Right atrium auricular region (tissue), 2 donors: ENCODE results near the gene CTU2. TPM values are rescaled to one million over a fixed set of nuclear protein-coding genes. Genes with fewer than 3 reads are reported as not detected.

ENCODE experiments used
- DNase-seq: peaks from one replicate; pipeline ENCODE4 v3.0.0-alpha.2; 2019; ENCODE audit warnings: low spot score
- H3K27ac ChIP-seq, 2 donors: fragments of 200-600 bp; sonication (generic); 1 replicate in 1 of 2; 2 replicates in 1 of 2; pipeline ENCODE4 v1.5.1; 2016 to 2019
- H3K27me3 ChIP-seq, 2 donors: fragments of 200-600 bp; sonication (generic); one replicate each; pipeline versions ENCODE4 v1.5.1 to v1.6.0; 2017 to 2019
- H3K36me3 ChIP-seq: fragments of 200-600 bp; sonication (generic); one replicate; pipeline ENCODE4 v1.5.1; 2016
- H3K4me1 ChIP-seq, 2 donors: fragments of 200-600 bp; sonication (generic); one replicate each; pipeline versions ENCODE4 v1.5.1 to v1.6.0; 2017 to 2019
- H3K4me3 ChIP-seq, 2 donors: fragments of 200-600 bp; sonication (generic); 1 replicate in 1 of 2; 2 replicates in 1 of 2; pipeline ENCODE4 v1.5.1; 2017 to 2019; ENCODE audit warnings: mild to moderate bottlenecking in 1 of 2, moderate library complexity in 1 of 2
- H3K9me3 ChIP-seq, 2 donors: fragments of 200-600 bp; sonication (generic); one replicate each; pipeline ENCODE4 v1.5.1; 2019
- total RNA-seq, 2 donors: library from RNA; depleted of rRNA; stranded (reverse); fragments of >200 nt; gene quantifications; one replicate each; pipeline ENCODE4 v1.1.0, GENCODE V29; 2016
- TF ChIP-seq, protein P1 (sequence below), 2 donors: fragments of 200-600 bp; sonication (generic); IDR thresholded peaks; one replicate each; pipeline ENCODE4 v1.5.1; 2019; ENCODE audit warnings: antibody characterized with exemption in 2 of 2

Gene CTU2
- total RNA-seq, 2 donors from 2014 or later = 7.1 to 8.2 TPM

DNA sequence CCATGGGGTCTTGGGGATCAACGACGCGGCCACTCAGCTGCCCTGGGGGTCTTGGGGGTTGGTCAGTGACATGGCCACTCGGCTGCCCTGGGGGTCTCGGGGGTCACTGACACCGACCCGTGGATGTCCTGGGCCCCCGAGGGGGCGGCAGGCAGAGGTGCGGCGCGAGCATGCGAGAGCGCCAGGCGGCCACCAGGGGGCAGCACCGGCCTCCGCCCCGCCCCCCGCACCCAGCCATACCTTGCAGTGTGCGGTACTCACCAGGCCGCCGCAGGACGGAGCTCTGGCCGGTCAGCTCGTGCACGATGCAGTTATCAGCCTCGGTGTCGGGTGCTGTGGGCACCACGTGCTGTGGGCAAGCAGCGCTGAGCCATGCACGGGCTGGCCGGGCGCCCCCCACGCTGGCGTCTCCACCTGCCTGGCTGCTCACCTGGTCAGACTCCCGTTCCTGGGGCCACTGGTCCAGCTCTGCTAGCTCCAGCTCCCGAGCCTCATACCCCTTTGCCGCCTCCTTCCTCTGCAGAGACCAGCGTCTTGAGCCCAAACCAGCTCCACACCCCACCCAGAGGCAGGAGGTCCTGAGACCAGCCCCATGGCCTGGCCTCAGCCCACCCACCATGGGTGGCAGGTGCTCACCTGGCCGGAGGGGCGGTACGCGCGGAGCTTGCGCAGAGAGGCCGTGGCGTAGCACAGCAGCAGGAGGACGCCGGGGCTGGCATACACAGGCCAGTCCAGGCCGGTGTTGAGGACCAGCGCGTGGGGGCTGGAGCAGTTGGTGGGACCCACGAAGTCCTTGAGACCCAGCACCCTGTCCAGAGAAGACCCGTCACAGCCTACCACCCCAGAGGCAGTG is 31.2 kb downstream of the CTU2 start:
- no peak overlapping the region for H3K4me3 ChIP-seq
- TF ChIP-seq, protein P1, sequence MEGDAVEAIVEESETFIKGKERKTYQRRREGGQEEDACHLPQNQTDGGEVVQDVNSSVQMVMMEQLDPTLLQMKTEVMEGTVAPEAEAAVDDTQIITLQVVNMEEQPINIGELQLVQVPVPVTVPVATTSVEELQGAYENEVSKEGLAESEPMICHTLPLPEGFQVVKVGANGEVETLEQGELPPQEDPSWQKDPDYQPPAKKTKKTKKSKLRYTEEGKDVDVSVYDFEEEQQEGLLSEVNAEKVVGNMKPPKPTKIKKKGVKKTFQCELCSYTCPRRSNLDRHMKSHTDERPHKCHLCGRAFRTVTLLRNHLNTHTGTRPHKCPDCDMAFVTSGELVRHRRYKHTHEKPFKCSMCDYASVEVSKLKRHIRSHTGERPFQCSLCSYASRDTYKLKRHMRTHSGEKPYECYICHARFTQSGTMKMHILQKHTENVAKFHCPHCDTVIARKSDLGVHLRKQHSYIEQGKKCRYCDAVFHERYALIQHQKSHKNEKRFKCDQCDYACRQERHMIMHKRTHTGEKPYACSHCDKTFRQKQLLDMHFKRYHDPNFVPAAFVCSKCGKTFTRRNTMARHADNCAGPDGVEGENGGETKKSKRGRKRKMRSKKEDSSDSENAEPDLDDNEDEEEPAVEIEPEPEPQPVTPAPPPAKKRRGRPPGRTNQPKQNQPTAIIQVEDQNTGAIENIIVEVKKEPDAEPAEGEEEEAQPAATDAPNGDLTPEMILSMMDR (IDR thresholded peaks at IDR 0.05) = peak; percentile 96 to 100
- H3K4me1 ChIP-seq = peaks cover 0 to 11% of the 10 kb centered on the region in 2 donors
- no peaks in the 10 kb centered on the region for H3K9me3 ChIP-seq
- H3K36me3 ChIP-seq = peaks cover 20% of the 10 kb centered on the region
- no peaks in the 10 kb centered on the region for H3K27me3 ChIP-seq
- H3K27ac ChIP-seq = no peak overlapping the region
- DNase-seq = no peak

DNA sequence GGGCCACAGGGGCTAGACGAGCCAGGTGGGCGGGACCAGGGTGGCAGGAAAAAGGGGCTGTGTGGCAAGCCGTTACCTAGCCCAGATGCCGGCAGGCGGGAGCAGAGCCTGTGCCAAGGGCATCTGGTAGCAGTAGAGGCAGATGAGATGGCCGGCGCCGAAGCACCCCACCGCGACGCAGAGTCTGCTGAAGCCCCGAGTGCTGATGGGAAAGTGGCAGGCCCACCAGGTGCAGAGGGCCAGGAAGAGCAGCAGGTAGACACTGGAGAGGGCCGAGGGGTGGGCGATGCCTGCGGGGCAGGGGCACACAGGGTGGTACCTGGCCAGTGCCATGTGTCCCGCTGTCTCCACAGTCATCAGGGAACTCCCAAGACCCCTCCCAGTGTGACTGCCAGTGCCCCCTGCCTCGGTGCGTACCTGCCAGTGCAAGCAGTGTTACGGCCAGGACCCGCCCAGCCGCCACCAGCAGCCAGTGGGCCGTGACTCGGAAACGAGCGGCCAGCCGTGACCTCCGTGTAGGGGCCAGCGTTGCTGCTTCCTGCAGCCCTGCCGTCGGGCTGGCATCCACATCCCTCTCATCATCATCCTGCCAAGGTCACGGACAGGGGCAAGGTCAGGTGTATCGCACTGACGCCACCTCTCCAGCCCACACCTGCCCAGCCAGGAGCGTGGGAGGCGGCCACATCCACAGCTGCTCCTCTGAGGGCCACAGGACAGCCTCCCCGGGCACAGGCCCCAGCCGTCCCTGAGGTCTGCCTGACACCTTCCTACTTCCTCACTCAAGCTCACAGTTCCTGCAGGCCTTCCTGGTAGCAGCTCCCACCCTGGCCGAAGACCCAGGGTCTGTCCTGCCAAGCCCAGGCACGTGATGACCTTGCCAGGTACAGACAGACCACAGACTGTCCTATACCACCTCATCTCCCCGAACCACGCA is 32.1 kb downstream of the CTU2 start:
- H3K36me3 ChIP-seq = peaks cover 20% of the 10 kb centered on the region
- H3K4me1 ChIP-seq = peaks cover 0 to 11% of the 10 kb centered on the region in 2 donors
- no peak overlapping the region for H3K27ac ChIP-seq
- no peaks in the 10 kb centered on the region for H3K27me3 ChIP-seq
- TF ChIP-seq, protein P1 (IDR thresholded peaks at IDR 0.05) = no peak
- no peak for DNase-seq
- H3K4me3 ChIP-seq = no peak overlapping the region
- no peaks in the 10 kb centered on the region for H3K9me3 ChIP-seq

DNA sequence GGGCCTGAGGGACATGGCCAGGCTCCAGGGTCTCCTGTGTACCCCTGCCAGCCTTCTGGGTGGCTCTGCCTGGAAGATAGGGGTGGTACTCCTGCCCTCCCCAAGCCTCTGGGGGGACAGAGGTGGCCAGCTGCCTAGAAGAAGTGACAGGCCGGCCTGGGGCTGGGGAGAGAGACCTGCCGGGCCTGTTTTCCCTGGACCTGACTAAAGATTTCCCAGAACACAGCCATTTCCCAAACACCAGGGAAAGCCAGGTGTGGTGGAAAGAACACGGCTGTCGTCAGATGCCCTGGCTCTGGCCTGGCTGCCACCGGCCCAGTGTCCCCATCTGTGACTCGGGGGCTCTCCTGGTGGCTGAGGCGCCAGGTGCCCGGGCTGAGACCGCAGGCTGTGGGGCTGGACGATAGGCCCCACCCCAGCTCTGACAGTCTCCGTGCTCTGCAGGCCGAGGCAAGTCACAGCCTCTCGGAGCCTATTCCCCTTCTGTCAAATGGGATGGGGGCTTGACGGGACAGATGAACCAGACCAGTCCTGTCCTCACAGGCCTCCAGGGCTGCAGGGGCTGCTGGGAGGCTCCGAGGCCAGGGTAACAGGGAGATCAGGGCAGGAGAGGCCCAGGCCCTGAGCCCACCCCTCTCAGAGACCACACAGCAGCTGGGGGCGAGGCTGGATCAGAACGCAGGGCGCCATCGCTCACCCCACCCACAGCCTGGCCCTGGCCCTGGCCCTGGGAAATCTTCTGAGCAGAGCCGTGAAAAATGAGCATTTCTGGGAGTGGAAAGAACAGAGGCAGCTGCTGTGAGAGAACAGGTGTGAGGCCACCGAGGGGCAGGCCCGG is 33.1 kb downstream of the CTU2 start:
- TF ChIP-seq, protein P1 (IDR thresholded peaks at IDR 0.05) = no peak
- H3K27me3 ChIP-seq = no peaks in the 10 kb centered on the region
- peaks cover 0 to 19% of the 10 kb centered on the region in 2 donors for H3K4me1 ChIP-seq
- no peak for DNase-seq
- H3K9me3 ChIP-seq = no peaks in the 10 kb centered on the region
- H3K27ac ChIP-seq = no peak overlapping the region
- H3K36me3 ChIP-seq = peaks cover 16% of the 10 kb centered on the region
- H3K4me3 ChIP-seq = no peak overlapping the region

- no peak for DNase-seq
- no peaks in the 10 kb centered on the region for H3K27me3 ChIP-seq
- no peak overlapping the region for H3K27ac ChIP-seq
- peaks cover 11% of the 10 kb centered on the region for H3K36me3 ChIP-seq
- no peak overlapping the region for H3K4me3 ChIP-seq
- TF ChIP-seq, protein P1 (IDR thresholded peaks at IDR 0.05) = no peak
- H3K9me3 ChIP-seq = no peaks in the 10 kb centered on the region
- peaks cover 0 to 26% of the 10 kb centered on the region in 2 donors for H3K4me1 ChIP-seq
Measured at GRCh38 chr16:88739977-88740726, 33.8 kb downstream of the CTU2 start.

- Histone ChIP-seq H3K36me3 (peaks cover 6% of the 10 kb centered on the region), H3K4me1 (peaks cover 0 to 26% of the 10 kb centered on the region in 2 donors), H3K4me3 (no peak overlapping the region), H3K9me3 (no peaks in the 10 kb centered on the region), H3K27me3 (no peaks in the 10 kb centered on the region), H3K27ac (no peak overlapping the region)
- DNase-seq = no peak
- TF ChIP-seq, protein P1 (IDR thresholded peaks at IDR 0.05) = no peak
Measured at GRCh38 chr16:88740727-88741055, 34.4 kb downstream of the CTU2 start.
